GM19035 (cell line): Measurements from ENCODE around the gene LCOR.
"Not testable (repeated sequence)": the region's sequence is repeated elsewhere in the genome, so short reads cannot be mapped to it uniquely, and the experiment has no call there.

ENCODE experiments used
- ATAC-seq: cut with Tn5 transposase; IDR thresholded peaks from one replicate; pipeline ENCODE4 v1.9.1; 2021; ENCODE audit not compliant: unreplicated experiment

Gene LCOR

GRCh38 chr10:96831867-96832720, at the start of gene LCOR:
Gene LCOR (plus strand): TSS chr10:96832298. CDS start chr10:96949058, 116,760 bp downstream.
- peak; percentile 68 for ATAC-seq

- ATAC-seq: no peak
Measured at GRCh38 chr10:96784253-96784652, 47.8 kb upstream of the LCOR start.

- ATAC-seq: peak; percentile 82
Measured at GRCh38 chr10:96789571-96790108, 42.5 kb upstream of the LCOR start.

- no peak for ATAC-seq
Measured at GRCh38 chr10:96791902-96792301, 40.2 kb upstream of the LCOR start.

- no peak for ATAC-seq
Measured at GRCh38 chr10:96794836-96795733, 37.0 kb upstream of the LCOR start.

GRCh38 chr10:96797485-96797884, 34.6 kb upstream of the LCOR start:
- no peak for ATAC-seq

- ATAC-seq: no peak
Measured at GRCh38 chr10:96803288-96803664, 28.8 kb upstream of the LCOR start.

- ATAC-seq: no peak
Measured at GRCh38 chr10:96814264-96814663, 17.8 kb upstream of the LCOR start.

GRCh38 chr10:96818971-96819370, 13.1 kb upstream of the LCOR start:
- ATAC-seq: not testable (repeated sequence)

- ATAC-seq: no peak
Measured at GRCh38 chr10:96820765-96821164, 11.3 kb upstream of the LCOR start.

- no peak for ATAC-seq
Measured at GRCh38 chr10:96826438-96826837, 5.7 kb upstream of the LCOR start.

- ATAC-seq: no peak
Measured at GRCh38 chr10:96828609-96829008, 3.5 kb upstream of the LCOR start.

- ATAC-seq: no peak
Measured at GRCh38 chr10:96829029-96829773, 2.9 kb upstream of the LCOR start.

- no peak for ATAC-seq
Measured at GRCh38 chr10:96830511-96831199, 1.4 kb upstream of the LCOR start.

- ATAC-seq: no peak
Measured at GRCh38 chr10:96831200-96831866, 765 bp upstream of the LCOR start.

GRCh38 chr10:96832721-96833219, 672 bp downstream of the LCOR start:
- ATAC-seq: peak; percentile 60

- ATAC-seq: peak; percentile 2
Measured at GRCh38 chr10:96833220-96834001, 1.3 kb downstream of the LCOR start.

GRCh38 chr10:96834120-96834519, 2.0 kb downstream of the LCOR start:
- ATAC-seq: no peak

- ATAC-seq: no peak
Measured at GRCh38 chr10:96835899-96836298, 3.8 kb downstream of the LCOR start.
